Rectal smooth muscle tissue (tissue), 1 donor: ENCODE results near the gene ATRX.
"Not testable (repeated sequence)": the region's sequence is repeated elsewhere in the genome, so short reads cannot be mapped to it uniquely, and the experiment has no call there.

Experiments used
- H3K27ac ChIP-seq: one replicate; pipeline ENCODE4 v1.7.0; 2013; ENCODE audit warnings: low read depth, low read length, inconsistent platforms
- H3K27me3 ChIP-seq: one replicate; pipeline ENCODE4 v1.7.0; 2013; ENCODE audit warnings: low read length; ENCODE audit not compliant: control insufficient read depth, insufficient read depth
- H3K36me3 ChIP-seq: one replicate; pipeline ENCODE4 v1.7.0; 2013; ENCODE audit warnings: low read length; ENCODE audit not compliant: control insufficient read depth, insufficient read depth
- H3K4me1 ChIP-seq: one replicate; pipeline ENCODE4 v1.7.0; 2013; ENCODE audit warnings: low read length; ENCODE audit not compliant: control insufficient read depth, insufficient read depth
- H3K4me3 ChIP-seq: one replicate; pipeline ENCODE4 v1.7.0; 2013; ENCODE audit warnings: low read length
- H3K9ac ChIP-seq: one replicate; pipeline ENCODE4 v1.7.0; 2013; ENCODE audit warnings: low read length

Gene ATRX

GRCh38 chrX:77768787-77769186 is 17.2 kb downstream of the ATRX start:
- H3K36me3 ChIP-seq: no peaks in the 10 kb centered on the region
- H3K27ac ChIP-seq: no peak overlapping the region
- H3K9ac ChIP-seq: no peak overlapping the region
- no peak overlapping the region for H3K4me3 ChIP-seq
- no peaks in the 10 kb centered on the region for H3K27me3 ChIP-seq
- H3K4me1 ChIP-seq: no peaks in the 10 kb centered on the region

GRCh38 chrX:77766212-77766611 is 19.8 kb downstream of the ATRX start:
- not testable (repeated sequence) for H3K4me3 ChIP-seq

DNA sequence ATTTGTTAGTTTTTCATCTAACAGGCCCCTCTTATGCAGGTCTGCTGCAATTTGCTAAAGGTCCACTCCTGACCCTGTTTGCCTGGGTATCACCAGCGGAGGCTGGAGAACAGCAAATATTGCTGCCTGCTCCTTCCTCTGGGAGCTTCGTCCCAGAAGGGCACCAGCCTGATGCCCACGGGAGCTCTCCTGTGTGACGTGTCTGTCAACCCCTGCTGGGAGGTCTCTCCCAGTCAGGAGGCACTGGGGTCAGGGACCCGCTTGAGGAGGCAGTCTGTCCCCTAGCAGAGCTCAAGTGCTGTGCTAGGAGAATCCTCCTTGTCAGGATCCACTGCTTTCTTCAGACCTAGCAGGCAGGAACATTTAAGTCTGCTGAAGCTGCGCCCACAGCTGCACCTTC is 30.5 kb downstream of the ATRX start:
- Histone ChIP-seq H3K4me1 (no peaks in the 10 kb centered on the region), H3K36me3 (no peaks in the 10 kb centered on the region), H3K9ac (no peak overlapping the region), H3K27ac (no peak overlapping the region), H3K27me3 (no peaks in the 10 kb centered on the region), H3K4me3 (no peak overlapping the region)

More at GRCh38 chrX:77766212-77766611, 19.8 kb downstream of the ATRX start:
- H3K27me3 ChIP-seq, H3K4me1 ChIP-seq, H3K27ac ChIP-seq, H3K9ac ChIP-seq, H3K36me3 ChIP-seq: not testable (repeated sequence)

DNA sequence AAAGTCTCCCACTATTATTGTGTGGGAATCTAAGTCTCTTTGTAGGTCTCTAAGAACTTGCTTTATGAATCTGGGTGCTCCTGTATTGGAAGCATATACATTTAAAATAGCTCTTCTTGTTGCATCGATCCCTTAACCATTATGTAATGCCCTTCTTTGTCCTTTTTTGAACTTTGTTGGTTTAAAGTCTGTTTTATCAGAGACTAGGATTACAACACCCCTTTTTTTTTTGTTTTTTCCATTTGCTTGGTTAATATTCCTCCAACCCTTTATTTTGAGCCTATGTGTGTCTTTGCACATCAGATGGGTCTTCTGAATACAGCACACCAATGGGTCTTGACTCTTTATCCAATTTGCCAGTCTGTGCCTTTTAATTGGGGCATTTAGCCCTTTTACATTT is 32.1 kb downstream of the ATRX start:
- not testable (repeated sequence) for H3K9ac ChIP-seq, H3K27ac ChIP-seq, H3K4me1 ChIP-seq, H3K27me3 ChIP-seq, H3K4me3 ChIP-seq, H3K36me3 ChIP-seq

- Histone ChIP-seq H3K4me1 (no peaks in the 10 kb centered on the region), H3K36me3 (no peaks in the 10 kb centered on the region), H3K27ac (no peak overlapping the region), H3K9ac (no peak overlapping the region), H3K27me3 (no peaks in the 10 kb centered on the region), H3K4me3 (no peak overlapping the region)
Observed at GRCh38 chrX:77749695-77750094, 36.3 kb downstream of the ATRX start.

DNA sequence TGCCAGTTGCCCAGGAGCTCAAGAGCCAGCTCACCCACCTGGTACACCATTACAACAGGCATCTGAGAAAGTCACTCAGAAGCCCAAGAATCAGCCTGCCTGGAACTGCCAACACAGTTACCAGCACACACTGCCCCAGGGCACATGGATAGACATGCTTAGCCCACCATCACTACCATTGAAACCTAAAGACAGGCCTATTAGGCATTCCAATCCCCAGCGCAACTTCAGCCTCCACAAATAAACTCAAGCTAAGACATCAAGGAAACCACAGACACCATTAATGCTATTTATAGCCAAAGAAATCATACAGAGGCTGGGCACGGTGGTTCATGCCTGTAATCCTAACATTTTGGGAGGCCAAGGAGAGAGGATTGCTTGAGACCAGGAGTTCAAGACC is 42.3 kb downstream of the ATRX start:
- H3K27ac ChIP-seq: no peak overlapping the region
- H3K36me3 ChIP-seq: no peaks in the 10 kb centered on the region
- no peak overlapping the region for H3K9ac ChIP-seq
- H3K4me1 ChIP-seq: no peaks in the 10 kb centered on the region
- no peak overlapping the region for H3K4me3 ChIP-seq
- no peaks in the 10 kb centered on the region for H3K27me3 ChIP-seq

- Histone ChIP-seq H3K36me3 (no peaks in the 10 kb centered on the region), H3K27ac (no peak overlapping the region), H3K9ac (no peak overlapping the region), H3K27me3 (no peaks in the 10 kb centered on the region), H3K4me3 (no peak overlapping the region), H3K4me1 (no peaks in the 10 kb centered on the region)
Observed at GRCh38 chrX:77742788-77743476, 43.1 kb downstream of the ATRX start.

- Histone ChIP-seq H3K4me1 (no peaks in the 10 kb centered on the region), H3K27ac (no peak overlapping the region), H3K9ac (no peak overlapping the region), H3K27me3 (no peaks in the 10 kb centered on the region), H3K36me3 (no peaks in the 10 kb centered on the region), H3K4me3 (no peak overlapping the region)
Observed at GRCh38 chrX:77740376-77740905, 45.6 kb downstream of the ATRX start.

DNA sequence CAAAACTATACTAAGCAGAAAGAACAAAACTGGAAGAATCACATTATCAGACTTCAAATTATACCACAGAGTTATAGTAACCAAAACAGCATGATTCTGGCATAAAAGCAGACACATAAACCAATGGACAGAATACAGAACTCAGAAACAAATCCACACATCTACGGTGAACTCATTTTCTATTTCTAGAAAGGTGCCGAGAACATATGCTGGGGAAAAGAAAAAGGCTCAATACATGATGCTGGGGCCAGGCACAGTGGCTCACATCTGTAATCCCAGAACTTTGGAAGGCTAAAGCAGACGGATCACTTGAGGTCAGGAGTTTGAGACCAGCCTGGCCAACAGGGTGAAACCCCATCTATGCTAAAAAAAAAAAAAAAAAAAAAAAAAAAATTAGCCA is 52.7 kb downstream of the ATRX start:
- Histone ChIP-seq H3K36me3 (no peaks in the 10 kb centered on the region), H3K4me3 (no peak overlapping the region), H3K27me3 (no peaks in the 10 kb centered on the region), H3K4me1 (no peaks in the 10 kb centered on the region), H3K9ac (no peak overlapping the region), H3K27ac (no peak overlapping the region)

DNA sequence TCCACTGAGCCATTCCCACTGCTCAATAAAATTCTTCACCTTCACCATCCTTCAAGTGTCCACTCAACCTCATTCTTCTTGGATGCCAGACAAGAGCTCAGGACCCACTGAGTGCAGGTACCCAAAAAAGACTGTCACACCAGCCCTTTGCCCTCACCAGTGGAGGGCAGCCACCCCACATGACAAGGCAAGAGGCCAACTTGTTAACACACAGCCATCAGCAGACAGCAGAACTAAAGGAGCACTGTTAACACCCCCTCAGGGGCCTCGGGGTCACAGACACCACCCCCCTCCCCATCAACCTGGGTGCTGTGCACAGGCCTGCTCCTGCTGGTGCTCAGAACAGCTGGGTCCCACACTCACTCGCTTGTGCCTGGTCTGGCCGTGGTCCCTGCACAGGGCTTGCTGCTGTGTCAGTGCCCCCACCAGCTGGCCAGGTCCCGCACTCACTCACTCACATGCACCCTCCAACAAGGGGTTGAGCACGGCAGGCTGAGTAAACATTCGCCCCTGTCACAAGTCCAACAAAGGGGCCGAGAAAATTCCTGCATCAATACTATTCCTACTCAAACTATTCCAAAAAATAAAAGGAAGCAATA is 54.1 kb downstream of the ATRX start:
- Histone ChIP-seq H3K36me3 (no peaks in the 10 kb centered on the region), H3K27me3 (no peaks in the 10 kb centered on the region), H3K4me1 (no peaks in the 10 kb centered on the region), H3K27ac (no peak overlapping the region), H3K9ac (no peak overlapping the region), H3K4me3 (no peak overlapping the region)

- not testable (repeated sequence) for H3K27me3 ChIP-seq, H3K9ac ChIP-seq, H3K36me3 ChIP-seq, H3K4me3 ChIP-seq, H3K27ac ChIP-seq, H3K4me1 ChIP-seq
Observed at GRCh38 chrX:77726095-77726494, 59.9 kb downstream of the ATRX start.

GRCh38 chrX:77723681-77724080 is 62.3 kb downstream of the ATRX start:
- H3K4me1 ChIP-seq: no peaks in the 10 kb centered on the region
- no peak overlapping the region for H3K4me3 ChIP-seq
- no peak overlapping the region for H3K27ac ChIP-seq
- H3K9ac ChIP-seq: no peak overlapping the region
- H3K36me3 ChIP-seq: no peaks in the 10 kb centered on the region
- H3K27me3 ChIP-seq: no peaks in the 10 kb centered on the region

- H3K4me3 ChIP-seq: no peak overlapping the region
- no peak overlapping the region for H3K27ac ChIP-seq
- no peaks in the 10 kb centered on the region for H3K36me3 ChIP-seq
- H3K9ac ChIP-seq: no peak overlapping the region
- H3K4me1 ChIP-seq: no peaks in the 10 kb centered on the region
- no peaks in the 10 kb centered on the region for H3K27me3 ChIP-seq
Observed at GRCh38 chrX:77719388-77719787, 66.6 kb downstream of the ATRX start.
